GM20431 (cell line): ENCODE data around the gene TGM4.

Experiments used
- in situ Hi-C: fragments of 300-500 bp; cut with MseI, MboI; formaldehyde crosslinking; loops from one replicate; pipeline ENCODE4 v1.15.0; 2020; ENCODE audit warnings: low sequenced_read_pairs; ENCODE audit not compliant: unreplicated experiment

The TGM4 gene

DNA sequence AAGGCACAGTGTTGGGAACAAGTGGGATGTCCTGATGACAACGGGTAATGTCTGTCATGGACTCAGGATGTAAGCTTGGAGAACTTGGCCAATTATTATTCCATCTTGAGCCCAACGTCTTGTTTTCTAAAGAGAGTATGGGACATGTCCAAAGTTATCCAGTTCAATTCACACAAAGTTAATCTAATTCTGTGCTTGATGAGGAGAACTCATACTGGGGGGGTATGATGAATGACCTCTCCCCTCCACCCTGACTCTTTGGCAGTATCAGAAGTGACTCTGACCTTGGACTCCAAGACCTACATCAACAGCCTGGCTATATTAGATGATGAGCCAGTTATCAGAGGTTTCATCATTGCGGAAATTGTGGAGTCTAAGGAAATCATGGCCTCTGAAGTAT lies 36.3 kb downstream of the TGM4 start:
- in situ Hi-C loops: loop anchor here (10.0 kb wide), 1 partner anchor 376 kb away; no protein-coding TSS in a partner anchor

DNA sequence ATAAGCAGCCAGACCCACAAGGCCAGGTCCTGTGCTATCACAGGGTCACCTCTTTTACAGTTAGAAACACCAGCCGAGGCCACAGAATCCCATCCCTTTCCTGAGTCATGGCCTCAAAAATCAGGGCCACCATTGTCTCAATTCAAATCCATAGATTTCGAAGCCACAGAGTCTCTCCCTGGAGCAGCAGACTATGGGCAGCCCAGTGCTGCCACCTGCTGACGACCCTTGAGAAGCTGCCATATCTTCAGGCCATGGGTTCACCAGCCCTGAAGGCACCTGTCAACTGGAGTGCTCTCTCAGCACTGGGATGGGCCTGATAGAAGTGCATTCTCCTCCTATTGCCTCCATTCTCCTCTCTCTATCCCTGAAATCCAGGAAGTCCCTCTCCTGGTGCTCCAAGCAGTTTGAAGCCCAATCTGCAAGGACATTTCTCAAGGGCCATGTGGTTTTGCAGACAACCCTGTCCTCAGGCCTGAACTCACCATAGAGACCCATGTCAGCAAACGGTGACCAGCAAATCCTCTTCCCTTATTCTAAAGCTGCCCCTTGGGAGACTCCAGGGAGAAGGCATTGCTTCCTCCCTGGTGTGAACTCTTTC lies 39.6 kb downstream of the TGM4 start:
- in situ Hi-C loops: loop anchor here (10.0 kb wide), 1 partner anchor 379 kb away; no protein-coding TSS in a partner anchor

DNA sequence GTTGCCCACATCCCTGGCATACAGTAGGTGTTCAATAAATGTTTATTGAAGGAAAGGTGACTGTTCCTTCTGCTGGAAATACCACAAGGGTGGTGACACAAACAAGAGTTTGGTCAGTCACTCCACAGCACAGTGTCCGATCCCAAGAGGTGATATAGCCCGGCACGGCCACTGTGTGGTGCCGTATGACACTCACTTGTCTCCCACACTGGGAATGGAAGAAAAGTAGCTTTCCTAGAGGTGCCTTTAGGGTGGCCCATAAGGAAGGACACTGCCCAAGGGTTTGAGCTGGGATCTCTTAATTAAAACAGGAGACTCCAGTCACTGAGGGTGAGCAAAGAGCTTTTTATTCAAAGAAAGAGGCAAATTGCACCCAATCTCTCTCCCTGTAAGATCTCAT lies 40.5 kb downstream of the TGM4 start:
- in situ Hi-C loops: loop anchor here (10.0 kb wide), 1 partner anchor 380 kb away; no protein-coding TSS in a partner anchor

GRCh38 chr3:44915702-44916438 lies 41.5 kb downstream of the TGM4 start:
- in situ Hi-C loops: loop anchor here (10.0 kb wide), 1 partner anchor 381 kb away; no protein-coding TSS in a partner anchor

DNA sequence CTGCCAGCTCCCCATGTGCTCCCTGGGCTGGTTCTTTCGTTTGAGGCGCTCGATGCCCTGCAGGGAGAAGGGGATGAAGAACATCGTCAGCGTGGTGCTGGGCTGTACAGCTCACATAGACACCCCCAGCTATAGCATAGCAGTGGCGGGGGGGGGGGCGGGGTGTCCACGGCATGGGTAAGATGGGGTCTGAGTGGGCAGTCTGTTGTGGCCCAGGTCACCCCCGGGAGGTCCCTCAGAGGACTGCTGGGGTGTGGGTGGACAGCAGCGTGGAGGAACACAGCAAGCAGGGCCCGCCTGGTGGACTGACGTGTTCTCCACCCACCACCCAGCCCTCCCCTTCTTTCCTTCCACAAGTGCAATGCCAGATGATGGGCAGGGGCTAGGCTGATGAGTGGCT lies 43.7 kb downstream of the TGM4 start:
- in situ Hi-C loops: loop anchor here (10.0 kb wide), 1 partner anchor 383 kb away; no protein-coding TSS in a partner anchor

DNA sequence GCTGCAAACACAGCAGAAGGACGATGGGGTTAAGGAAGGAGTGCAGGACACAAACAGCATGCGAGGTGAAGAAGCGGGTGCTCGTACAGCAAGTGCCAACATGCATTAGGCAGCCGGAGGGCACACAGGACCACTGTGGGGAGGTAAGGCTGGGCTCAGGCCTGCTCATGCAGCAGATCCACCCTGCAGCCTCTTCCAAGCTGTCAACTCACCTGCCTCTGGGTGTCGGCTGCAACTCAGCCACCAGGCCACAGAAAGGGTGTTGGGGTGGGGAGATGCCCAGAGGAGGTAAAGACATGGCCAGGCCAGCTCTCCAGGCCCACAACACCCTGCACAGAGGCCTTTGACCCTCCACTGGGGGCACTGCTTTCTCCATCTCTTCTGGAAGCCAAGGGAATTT lies 44.2 kb downstream of the TGM4 start:
- in situ Hi-C loops: loop anchor here (10.0 kb wide), 1 partner anchor 384 kb away; no protein-coding TSS in a partner anchor

DNA sequence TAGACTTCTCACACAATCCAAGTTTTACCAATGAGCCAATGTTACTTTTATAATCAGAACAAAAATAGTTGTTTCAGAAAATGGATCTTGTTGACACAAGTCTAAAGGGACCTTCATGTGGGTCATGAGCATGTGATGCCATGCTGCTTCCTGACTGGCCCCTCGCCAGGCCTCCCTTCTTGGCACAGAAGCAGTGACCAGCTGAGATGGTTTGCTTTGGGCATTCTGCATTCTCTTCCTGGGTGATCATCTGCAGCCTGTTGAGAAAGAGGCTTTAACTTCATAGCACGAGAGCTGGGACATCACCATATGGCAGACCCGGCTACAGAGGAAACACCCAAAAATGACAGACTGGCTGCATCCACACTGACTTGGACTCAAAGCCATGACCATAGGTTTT lies 45.7 kb downstream of the TGM4 start:
- in situ Hi-C loops: no loop called here

- in situ Hi-C loops: no loop called here
These were observed 49.4 kb downstream of the TGM4 start for GRCh38 chr3:44923632-44924456.

DNA sequence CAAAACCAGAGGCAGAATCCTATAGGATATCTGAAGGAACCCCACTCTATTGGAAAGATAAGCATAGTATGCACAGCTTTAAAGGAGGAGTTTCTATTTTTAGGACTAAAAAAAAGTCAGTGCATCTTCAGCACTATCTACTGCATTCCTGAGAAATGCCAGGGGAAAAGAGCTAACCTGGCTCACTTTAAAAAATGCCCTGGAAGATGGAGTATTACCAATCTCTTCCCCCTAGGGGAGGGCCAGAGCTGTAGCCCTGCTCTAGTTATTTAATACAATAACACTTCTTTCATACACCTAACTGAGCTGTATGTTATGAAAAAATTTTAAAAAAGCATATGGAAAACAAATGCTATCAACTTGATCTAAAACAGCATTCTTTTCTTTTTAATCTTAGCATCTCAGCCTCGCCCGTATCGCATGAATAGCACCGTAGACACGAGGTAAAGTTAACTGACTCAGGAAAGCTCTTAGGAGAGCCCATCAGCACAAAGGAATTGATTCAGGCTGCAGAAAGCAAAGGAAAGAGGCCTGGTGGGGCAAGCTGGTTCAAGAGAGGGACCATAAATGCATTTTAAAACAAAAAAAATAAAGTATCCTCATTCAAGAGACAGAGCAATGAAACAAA lies 50.2 kb downstream of the TGM4 start:
- in situ Hi-C loops: no loop called here

DNA sequence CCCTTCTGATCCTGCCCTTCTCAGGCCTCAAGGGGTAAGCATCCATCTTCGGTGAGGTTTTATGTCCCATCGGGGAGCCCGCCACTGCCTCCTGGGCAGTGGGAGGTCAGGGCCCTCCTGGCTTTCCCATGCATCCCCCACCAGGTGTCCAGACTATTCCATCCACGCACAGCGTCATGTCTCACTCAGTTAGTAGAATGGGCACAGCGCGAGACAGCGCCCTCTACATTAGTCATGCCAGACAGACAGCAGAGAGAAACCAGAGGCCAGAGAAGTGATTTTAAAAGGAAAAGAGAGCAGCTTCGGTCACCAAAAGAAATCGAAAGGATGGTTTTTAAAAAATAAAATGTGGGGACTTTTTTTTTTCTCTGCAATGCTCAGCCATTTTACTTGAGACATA lies 51.8 kb downstream of the TGM4 start:
- in situ Hi-C loops: no loop called here

DNA sequence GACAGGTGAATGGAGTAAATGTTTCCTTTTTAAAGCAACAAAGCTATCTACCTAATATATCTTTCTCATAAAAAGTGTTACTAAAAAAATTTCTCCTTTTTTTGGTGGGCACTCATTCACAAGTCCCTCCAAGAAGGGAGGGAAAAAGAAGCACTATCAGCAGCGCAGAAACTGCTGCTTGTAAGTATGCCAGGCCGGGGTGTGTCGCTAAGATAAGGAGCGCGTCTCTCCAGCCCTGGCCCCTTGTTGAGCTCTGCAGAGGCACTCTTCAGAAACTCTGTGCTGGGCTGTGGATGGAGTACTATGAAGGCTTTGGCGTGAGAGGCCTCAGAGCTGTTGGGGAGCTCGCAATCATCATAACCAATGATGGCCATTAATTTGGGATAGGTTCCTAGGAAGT lies 52.5 kb downstream of the TGM4 start:
- in situ Hi-C loops: no loop called here

- in situ Hi-C loops: no loop called here
These were observed 53.0 kb downstream of the TGM4 start for GRCh38 chr3:44927371-44927770.

DNA sequence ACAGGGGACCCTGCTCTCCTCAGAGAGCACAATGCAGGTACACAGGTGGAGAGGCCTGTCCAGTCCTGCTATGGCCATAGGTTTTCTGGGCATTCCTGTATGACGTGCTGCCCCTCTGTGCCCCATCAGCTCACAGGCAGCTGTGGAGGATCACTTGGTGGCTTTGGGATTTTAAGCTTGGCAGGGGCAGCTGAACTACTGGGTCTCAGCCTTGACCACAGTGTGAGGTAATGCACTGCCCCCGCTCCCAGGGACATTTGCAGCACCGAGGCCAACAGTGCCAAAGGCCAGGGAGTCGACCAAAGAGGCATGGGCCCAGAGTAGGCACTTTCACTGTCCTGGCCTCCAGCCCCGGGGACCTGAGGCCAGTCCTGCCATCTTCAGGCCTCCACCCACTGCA lies 55.4 kb downstream of the TGM4 start:
- in situ Hi-C loops: no loop called here

GRCh38 chr3:44930911-44931310 lies 56.5 kb downstream of the TGM4 start:
- in situ Hi-C loops: no loop called here

GRCh38 chr3:44931791-44932190 lies 57.4 kb downstream of the TGM4 start:
- in situ Hi-C loops: no loop called here

DNA sequence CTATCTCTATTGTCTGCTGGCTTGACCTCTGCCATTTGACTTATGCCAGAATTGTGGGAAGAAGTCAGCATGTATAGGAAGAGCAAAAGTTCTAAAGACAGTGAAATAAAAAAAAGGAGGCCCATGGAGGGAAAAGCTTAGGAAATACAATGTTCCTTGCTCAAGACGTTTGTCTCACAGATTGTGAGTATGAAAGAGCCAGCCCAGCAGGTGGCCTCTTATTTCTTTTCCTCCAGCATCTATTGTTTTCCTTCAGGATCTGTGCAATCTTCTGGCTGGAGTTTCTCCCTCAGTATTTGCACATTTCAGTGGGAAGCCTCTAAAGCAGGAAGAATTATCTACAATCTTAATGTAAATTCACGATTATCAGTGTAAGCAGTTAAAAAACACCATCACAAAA lies 57.9 kb downstream of the TGM4 start:
- in situ Hi-C loops: no loop called here

DNA sequence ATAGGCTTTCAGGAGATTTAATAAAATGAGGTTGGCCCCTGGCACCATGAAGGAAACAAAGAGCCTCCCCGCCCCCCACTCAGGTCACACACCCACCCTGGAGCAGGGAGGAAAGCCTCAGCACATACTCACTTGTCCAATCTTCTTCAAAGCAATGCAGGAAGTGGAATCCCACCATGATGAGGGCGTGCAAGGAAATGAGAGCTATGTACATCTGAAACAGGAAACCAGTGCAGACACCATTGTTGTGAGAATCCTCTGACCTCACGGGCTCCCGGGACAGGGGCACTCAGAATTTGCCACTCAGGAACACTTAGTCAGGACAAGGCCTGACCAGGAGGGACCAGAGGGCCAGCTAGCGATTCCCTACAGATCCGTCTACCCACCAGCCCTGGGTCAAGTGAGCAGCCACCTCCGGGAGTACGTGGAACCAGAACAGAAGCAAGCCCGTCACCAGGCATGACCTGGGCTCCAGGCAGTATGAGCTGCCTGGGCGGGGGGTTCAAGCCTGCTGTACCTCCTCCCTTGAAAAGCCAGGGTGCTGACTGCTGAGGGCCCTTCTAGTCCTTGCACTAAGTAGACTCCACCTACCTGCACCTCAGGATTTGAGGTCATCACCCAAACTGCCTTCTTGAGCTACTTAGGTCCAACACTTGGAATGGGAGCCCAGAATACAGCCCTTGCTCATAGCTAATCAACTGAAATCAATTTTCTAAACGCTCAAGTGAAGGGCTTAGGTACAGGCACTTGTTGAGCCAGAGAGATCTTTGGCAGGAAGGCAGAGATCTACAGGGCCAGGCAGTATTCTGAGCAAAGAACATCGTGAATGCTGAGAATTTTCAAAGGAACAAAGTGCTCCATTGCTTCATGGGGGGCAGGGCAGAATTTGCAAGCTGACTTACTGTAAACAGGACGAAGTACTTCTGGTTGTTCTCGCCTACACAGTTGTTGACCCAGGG lies 58.9 kb downstream of the TGM4 start:
- in situ Hi-C loops: no loop called here

GRCh38 chr3:44939581-44940036 lies 65.2 kb downstream of the TGM4 start:
- in situ Hi-C loops: no loop called here
